ENCODE data around the gene KSR2. TPM values are rescaled to one million over a fixed set of nuclear protein-coding genes. Genes with fewer than 3 reads are reported as not detected.

KSR2 gene
- total and polyA plus RNA-seq, 2 of the 4 experiments (the other 2 are of a cell fraction), result not detected

GRCh38 chr12:117589021-117589420, 379.8 kb downstream of the KSR2 start:
- no peak overlapping the region for H3K56ac ChIP-seq (ENCODE audit: extremely low read depth, insufficient read depth, low read length)
- no peak overlapping the region for H2BK5ac ChIP-seq (ENCODE audit: low read depth, low read length, poor library complexity, severe bottlenecking)
- dilution Hi-C loops (cut with HindIII; ENCODE audit: low sequenced_read_pairs, unreplicated experiment), result no loop called here
- H3K79me1 ChIP-seq (ENCODE audit: low read depth in 1 of 2, low read length in 2 of 2), result no peaks in the 10 kb centered on the region
- no peak overlapping the region for H2BK20ac ChIP-seq (ENCODE audit: low read depth, low read length)
- no peak overlapping the region for H4K8ac ChIP-seq (ENCODE audit: low read depth in 2 of 2, low read length in 2 of 2)
- H3K27ac ChIP-seq (ENCODE audit: insufficient read depth, low read length), result no peak overlapping the region
- no peak overlapping the region for H2AFZ ChIP-seq (replicated peaks; ENCODE audit: low read length, poor library complexity)
- in situ Hi-C loops (cut with MboI; ENCODE audit: low sequenced_read_pairs), result no loop called here
- no peaks in the 10 kb centered on the region for H3K36me3 ChIP-seq (ENCODE audit: control insufficient read depth, insufficient read depth, low read length)
- no peak overlapping the region for H2BK15ac ChIP-seq (ENCODE audit: low read depth, low read length)
- no peak overlapping the region for H3K14ac ChIP-seq (replicated peaks; ENCODE audit: low read depth, low read length)
- TF ChIP-seq, protein P1, sequence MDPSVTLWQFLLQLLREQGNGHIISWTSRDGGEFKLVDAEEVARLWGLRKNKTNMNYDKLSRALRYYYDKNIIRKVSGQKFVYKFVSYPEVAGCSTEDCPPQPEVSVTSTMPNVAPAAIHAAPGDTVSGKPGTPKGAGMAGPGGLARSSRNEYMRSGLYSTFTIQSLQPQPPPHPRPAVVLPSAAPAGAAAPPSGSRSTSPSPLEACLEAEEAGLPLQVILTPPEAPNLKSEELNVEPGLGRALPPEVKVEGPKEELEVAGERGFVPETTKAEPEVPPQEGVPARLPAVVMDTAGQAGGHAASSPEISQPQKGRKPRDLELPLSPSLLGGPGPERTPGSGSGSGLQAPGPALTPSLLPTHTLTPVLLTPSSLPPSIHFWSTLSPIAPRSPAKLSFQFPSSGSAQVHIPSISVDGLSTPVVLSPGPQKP (IDR thresholded peaks at IDR 0.05; ENCODE audit: borderline replicate concordance, low read depth, low read length), result no peak
- TF ChIP-seq MAFK (IDR thresholded peaks at IDR 0.05; ENCODE audit: low read depth, low read length), result no peak
- TF ChIP-seq BHLHE40 (IDR thresholded peaks at IDR 0.05; ENCODE audit: low read depth, low read length), result no peak
- TF ChIP-seq RFX5 (IDR thresholded peaks at IDR 0.05; ENCODE audit: low read depth, low read length), result no peak
- TF ChIP-seq CTCF (conservative IDR thresholded peaks at IDR 0.05; ENCODE audit: low read depth, low read length), result no peak
- no peak for TF ChIP-seq RAD21 (IDR thresholded peaks at IDR 0.05; ENCODE audit: low read length)
- TF ChIP-seq CEBPB (IDR thresholded peaks at IDR 0.05; ENCODE audit: low read depth, low read length), result no peak
- no peak for TF ChIP-seq FOS (IDR thresholded peaks at IDR 0.05; ENCODE audit: low read depth, low read length)
- no peak for TF ChIP-seq NFE2L2 (IDR thresholded peaks at IDR 0.05; ENCODE audit: low read depth, low read length)
- no peak for TF ChIP-seq POLR2A (IDR thresholded peaks at IDR 0.05; ENCODE audit: low read depth, low read length)
- TF ChIP-seq CHD1 (IDR thresholded peaks at IDR 0.05; ENCODE audit: low read depth, low read length), result no peak
- TF ChIP-seq RCOR1 (IDR thresholded peaks at IDR 0.05; ENCODE audit: insufficient replicate concordance, low read length), result no peak
- no peak for TF ChIP-seq USF2 (IDR thresholded peaks at IDR 0.05; ENCODE audit: low read depth, low read length)
- TF ChIP-seq SMC3 (IDR thresholded peaks at IDR 0.05; ENCODE audit: low read depth, low read length), result no peak
- CTCF ChIA-PET, result interaction anchor here (1.1 kb wide), 1 partner anchor 222 kb away, joined by 3 read pairs; no protein-coding TSS in a partner anchor
- H2AK9ac ChIP-seq (replicated peaks; ENCODE audit: low read depth, low read length, poor library complexity), result no peak overlapping the region
- no peak overlapping the region for H4K5ac ChIP-seq (ENCODE audit: low read depth, low read length)
- no peak overlapping the region for H4K91ac ChIP-seq (ENCODE audit: insufficient read depth, low read depth, low read length)
- BruUV-seq (replicated peaks), result no TSS peak
- ATAC-seq (ENCODE audit: low read depth) (no peak), DNase-seq (no peak)
- intact Hi-C loops (cut with micrococcal nuclease), result loop anchor here (2.0 kb wide), 1 partner anchor 376 kb away; no protein-coding TSS in a partner anchor
- no CpG with 5 or more reads among the region's 1 CpG for WGBS, 2 experiments (ENCODE audit: extremely low coverage in 2 of 2, insufficient read length in 1 of 2)
- no peaks in the 10 kb centered on the region for H3K27me3 ChIP-seq (ENCODE audit: control insufficient read depth, insufficient read depth, low read length)
- POLR2A ChIA-PET (ENCODE audit: unreplicated experiment), result interaction anchor here (0.7 kb wide), 1 partner anchor 15 kb away, joined by 3 read pairs; no protein-coding TSS in a partner anchor
- no peak overlapping the region for H3K4me2 ChIP-seq (ENCODE audit: low read depth, low read length)
- no peaks in the 10 kb centered on the region for H3K9me1 ChIP-seq (ENCODE audit: insufficient read depth, low read length)
- H3K18ac ChIP-seq (ENCODE audit: low read depth, low read length), result no peak overlapping the region
- no peak overlapping the region for H3K4ac ChIP-seq (ENCODE audit: low read depth, low read length)
- no peak overlapping the region for H3K4me3 ChIP-seq (ENCODE audit: insufficient read depth, low read depth, low read length)
- H2BK120ac ChIP-seq (ENCODE audit: low read depth, low read length), result no peak overlapping the region
- no peak overlapping the region for H2AK5ac ChIP-seq (ENCODE audit: low read depth, low read length)
- H3K23ac ChIP-seq (ENCODE audit: low read depth, low read length), result no peak overlapping the region
- H3K9ac ChIP-seq (ENCODE audit: low read depth, low read length), result no peak overlapping the region
- H4K20me1 ChIP-seq (ENCODE audit: insufficient read depth, low read length), result no peaks in the 10 kb centered on the region
- H3K9me3 ChIP-seq (ENCODE audit: control insufficient read depth, insufficient read depth, low read length), result peaks cover 15% of the 10 kb centered on the region
- no peaks in the 10 kb centered on the region for H3K4me1 ChIP-seq (ENCODE audit: control insufficient read depth, insufficient read depth, low read length)

All from IMR-90 (cell line).